Right lobe of liver (tissue), 6 donors: ENCODE results near the gene TMEM270. TPM values are rescaled to one million over a fixed set of nuclear protein-coding genes. Genes with fewer than 3 reads are reported as not detected.

Source experiments
- ATAC-seq, 4 donors: fragments of 200-7000 bp; cut with Tn5 transposase; one replicate each; pipeline ENCODE4 v1.9.1; 2020; ENCODE audit warnings: mild to moderate bottlenecking in 4 of 4, moderate library complexity in 4 of 4
- DNase-seq, 3 donors: peaks; one replicate each; pipeline ENCODE4 v3.0.0-alpha.2; 2020
- H3K27ac ChIP-seq, 3 donors: fragments of 200-600 bp; one replicate each; pipeline ENCODE4 v1.8.0; 2022
- H3K27me3 ChIP-seq, 2 donors: fragments of 200-600 bp; one replicate each; pipeline ENCODE4 v1.8.0; 2022
- H3K36me3 ChIP-seq, 4 donors: fragments of 200-600 bp; sonication (generic) in 1 of 4; one replicate each; pipeline versions ENCODE4 v1.5.1 to v1.8.0; 2017 to 2022; ENCODE audit warnings: control low read depth in 1 of 4
- H3K4me1 ChIP-seq, 4 donors: fragments of 200-600 bp; sonication (generic) in 1 of 4; one replicate each; pipeline versions ENCODE4 v1.5.1 to v1.8.0; 2017 to 2022; ENCODE audit warnings: control low read depth in 1 of 4
- H3K4me3 ChIP-seq, 3 donors: fragments of 200-600 bp; one replicate each; pipeline ENCODE4 v1.8.0; 2022
- H3K9me3 ChIP-seq, 4 donors: fragments of 200-600 bp; sonication (generic) in 1 of 4; one replicate each; pipeline versions ENCODE4 v1.5.1 to v1.8.0; 2017 to 2022; ENCODE audit warnings: control low read depth in 1 of 4
- CTCF ChIP-seq, 4 donors: fragments of 200-600 bp in 3 of 4; fragments of 450-650 bp in 1 of 4; IDR thresholded peaks; one replicate each; pipeline versions ENCODE4 v1.5.1 to v1.8.0; 2016 to 2022; ENCODE audit warnings: antibody characterized with exemption in 4 of 4, mild to moderate bottlenecking in 2 of 4
- POLR2A ChIP-seq: fragments of 450-650 bp; IDR thresholded peaks from one replicate; pipeline ENCODE4 v1.6.1; 2017; ENCODE audit warnings: antibody characterized with exemption, mild to moderate bottlenecking
- WGBS: methylation state at CpG from one replicate; pipeline ENCODE4 v1.1.6; 2018; ENCODE audit warnings: low coverage, low lambda C conversion rate; ENCODE audit not compliant: insufficient coverage; ENCODE audit errors: missing lambda C conversion rate; 5-methylcytosine and 5-hydroxymethylcytosine counted together
- intact Hi-C, 2 donors: fragments of 100-400 bp; cut with DNase I; formaldehyde crosslinking; loops; one replicate each; pipeline versions ENCODE4 v1.11.2 to v1.14.1; 2022
- total RNA-seq, 6 experiments: library from RNA; depleted of rRNA in 2 of 6; stranded (reverse); fragments of >200 nt in 2 of 6; fragmentation: NEBNext Ultra II Directional in 3 of 6; extraction: Animal tissue kit (Norgen Biotek cat#: 25700) in 3 of 6; gene quantifications; one replicate each; pipeline versions ENCODE4 v1.1.0 to v1.2.4, GENCODE V29; 2016 to 2023
- donor health status: DM: no; HTN: yes; CAD: no.
- donor health status: DM: no; HTN: no; CAD: no.
- donor health status: DM: no; HTN: no; CAD: no.
- donor health status: DM: no; HTN: yes; CAD: no.
- donor health status: DM: no; HTN: yes; CAD: no.

TMEM270 gene
- total RNA-seq, 6 experiments from 2014 or later, result not detected

GRCh38 chr7:73864981-73865711, 4.2 kb downstream of the TMEM270 start:
- Histone ChIP-seq H3K27me3 (no peaks in the 10 kb centered on the region), H3K4me1 (peaks cover 0 to 6% (median 3%) of the 10 kb centered on the region in 4 donors), H3K36me3 (no peaks in the 10 kb centered on the region), H3K27ac (no peak overlapping the region), H3K9me3 (no peaks in the 10 kb centered on the region), H3K4me3 (no peak overlapping the region)
- intact Hi-C loops, result loop anchor here (5.0 to 10.0 kb wide), 5 partner anchors 58 to 340 kb away; partner anchors contain the start of gene ELN (in 2 of the 2)
- 72% methylated on average over 6 of the region's 8 CpGs for WGBS
- TF ChIP-seq POLR2A (no peak), CTCF (IDR thresholded peaks at IDR 0.05) (no peak)
- DNase-seq (no peak), ATAC-seq (no peak)

- 35% methylated on average over 2 of the region's 6 CpGs for WGBS
- peak; percentile 53 to 70 (median 62) for ATAC-seq
- Histone ChIP-seq H3K4me1 (peaks cover 0 to 14% (median 5%) of the 10 kb centered on the region in 4 donors), H3K27ac (no peak overlapping the region), H3K4me3 (no peak overlapping the region), H3K27me3 (no peaks in the 10 kb centered on the region), H3K36me3 (no peaks in the 10 kb centered on the region), H3K9me3 (no peaks in the 10 kb centered on the region)
- no peak for DNase-seq
- intact Hi-C loops, result loop anchor here (5.0 to 10.0 kb wide), 4 partner anchors 109 to 339 kb away; partner anchors contain the start of gene ELN (in 2 of the 2)
- TF ChIP-seq CTCF (IDR thresholded peaks at IDR 0.05) (peak; percentile 70 to 74 (median 71)), POLR2A (no peak)
Measured at GRCh38 chr7:73865738-73866445, 4.9 kb downstream of the TMEM270 start.

- 62% methylated on average over 1 of the region's 1 CpG for WGBS
- Histone ChIP-seq H3K4me1 (peaks cover 0 to 19% (median 8%) of the 10 kb centered on the region in 4 donors), H3K9me3 (no peaks in the 10 kb centered on the region), H3K36me3 (no peaks in the 10 kb centered on the region), H3K27ac (no peak overlapping the region), H3K27me3 (no peaks in the 10 kb centered on the region), H3K4me3 (no peak overlapping the region)
- ATAC-seq (no peak), DNase-seq (no peak)
- intact Hi-C loops, result loop anchor here (5.0 to 10.0 kb wide), 4 partner anchors 108 to 338 kb away; partner anchors contain the start of gene ELN (in 2 of the 2)
- no peak for TF ChIP-seq CTCF (IDR thresholded peaks at IDR 0.05)
- TF ChIP-seq POLR2A, result no peak
Measured at GRCh38 chr7:73866446-73866767, 5.4 kb downstream of the TMEM270 start.

- intact Hi-C loops, result loop anchor here (5.0 to 10.0 kb wide), 4 partner anchors 106 to 336 kb away; partner anchors contain the start of gene ELN (in 2 of the 2)
- Histone ChIP-seq H3K36me3 (no peaks in the 10 kb centered on the region), H3K9me3 (no peaks in the 10 kb centered on the region), H3K4me3 (no peak overlapping the region), H3K27ac (peak overlapping the region; percentile 26 to 87 (median 82)), H3K27me3 (no peaks in the 10 kb centered on the region), H3K4me1 (peaks cover 0 to 26% (median 13%) of the 10 kb centered on the region in 4 donors)
- TF ChIP-seq CTCF (IDR thresholded peaks at IDR 0.05) (no peak), POLR2A (no peak)
- WGBS, result 68% methylated on average over 9 of the region's 24 CpGs
- no peak for DNase-seq
- ATAC-seq, result no peak
Measured at GRCh38 chr7:73869011-73869798, 8.2 kb downstream of the TMEM270 start.
